Stimulated activated CD4-positive, alpha-beta T cell treated with anti-CD3 and anti-CD28 coated beads, TNF-alpha, amount 100 ng/mL, for 48 hours (primary cell): ENCODE results near the gene SIGLEC10.

ENCODE experiments used
- DNase-seq, 3 donors: peaks; one replicate each; pipeline ENCODE4 v3.0.0-alpha.2; 2020; ENCODE audit warnings: low read depth in 3 of 3

SIGLEC10 gene

GRCh38 chr19:51366389-51367254, 50.8 kb downstream of the SIGLEC10 start:
- DNase-seq = peak; percentile 92 to 94 (median 93)

GRCh38 chr19:51365965-51366388, 51.5 kb downstream of the SIGLEC10 start, which contains the start of gene ETFB:
TSS of gene ETFB (minus strand) at chr19:51366388. CDS start at chr19:51366326, 62 bp downstream.
- DNase-seq = no peak

- no peak for DNase-seq
These were observed 52.1 kb downstream of the SIGLEC10 start for GRCh38 chr19:51365211-51365964.

GRCh38 chr19:51364200-51365106, 53.0 kb downstream of the SIGLEC10 start:
- DNase-seq = no peak

GRCh38 chr19:51361239-51361638, 56.2 kb downstream of the SIGLEC10 start:
- no peak for DNase-seq
